H1 (cell line): Measurements from ENCODE around the gene MLLT6. TPM values are rescaled to one million over a fixed set of nuclear protein-coding genes. Genes with fewer than 3 reads are reported as not detected.

ENCODE experiments used
- ATF2 ChIP-seq: IDR thresholded peaks from 2 replicates; pipeline ENCODE4 v1.6.1; 2012; ENCODE audit warnings: low read length, inconsistent platforms
- BRCA1 ChIP-seq: IDR thresholded peaks from 2 replicates; pipeline ENCODE4 v1.6.1; 2012; ENCODE audit warnings: low read depth, low read length, improper control_type of control experiment
- GABPA ChIP-seq: IDR thresholded peaks from 2 replicates; pipeline ENCODE4 v1.6.1; 2011; ENCODE audit warnings: mild to moderate bottlenecking, low read length, moderate library complexity, borderline replicate concordance; ENCODE audit not compliant: insufficient read depth
- KDM5A ChIP-seq: fragments of 200-600 bp; IDR thresholded peaks from 2 replicates; pipeline ENCODE4 v1.7.1; 2012; ENCODE audit warnings: mild to moderate bottlenecking, low read length, inconsistent platforms, mixed read lengths
- NANOG ChIP-seq: IDR thresholded peaks from 2 replicates; pipeline ENCODE4 v1.6.1; 2011; ENCODE audit warnings: low read length, low read depth, mild to moderate bottlenecking, inconsistent platforms; ENCODE audit not compliant: insufficient read depth, poor library complexity, severe bottlenecking
- RBBP5 ChIP-seq: IDR thresholded peaks from 2 replicates; pipeline ENCODE4 v1.7.1; 2012; ENCODE audit warnings: low read depth, mild to moderate bottlenecking, inconsistent platforms, low read length, moderate library complexity, borderline replicate concordance
- RFX5 ChIP-seq: IDR thresholded peaks from 2 replicates; pipeline ENCODE4 v1.6.1; 2011; ENCODE audit warnings: low read depth, low read length, improper control_type of control experiment, borderline replicate concordance
- polyA plus RNA-seq, 7 experiments: library from polyadenylated mRNA; depleted of rRNA in 3 of 7; stranded (reverse) in 5 of 7; unstranded in 2 of 7; fragments of >200 nt in 5 of 7; fragments of 200-250 nt in 2 of 7; gene quantifications; 1 replicate in 5 of 7; 2 replicates in 1 of 7; 4 replicates in 1 of 7; pipeline versions ENCODE4 v1.2.1 to v1.2.3, GENCODE V29; 2011 to 2013; ENCODE audit warnings: missing spikeins in 2 of 7, mixed read lengths in 2 of 7
- total RNA-seq: library from RNA; stranded (reverse); fragmentation: NEBNext Ultra II Directional; extraction: Animal tissue kit (Norgen Biotek cat#: 25700); gene quantifications from 2 replicates; pipeline ENCODE4 v1.2.1, GENCODE V29; 2021

MLLT6 gene
- total and polyA plus RNA-seq, 2 of the 8 experiments (the other 6 are each of a cell fraction or from before 2014, with no cell fraction given): 6.5 to 8.0 TPM

- no peak for TF ChIP-seq GABPA
- no peak for TF ChIP-seq KDM5A
- TF ChIP-seq RFX5: no peak
- TF ChIP-seq RBBP5: no peak
- TF ChIP-seq BRCA1: no peak
- TF ChIP-seq NANOG: no peak
- no peak for TF ChIP-seq ATF2
These were observed 43.8 kb downstream of the MLLT6 start (continued) for GRCh38 chr17:38748892-38749222.
